ENCODE data around the gene APBA1.

DNA sequence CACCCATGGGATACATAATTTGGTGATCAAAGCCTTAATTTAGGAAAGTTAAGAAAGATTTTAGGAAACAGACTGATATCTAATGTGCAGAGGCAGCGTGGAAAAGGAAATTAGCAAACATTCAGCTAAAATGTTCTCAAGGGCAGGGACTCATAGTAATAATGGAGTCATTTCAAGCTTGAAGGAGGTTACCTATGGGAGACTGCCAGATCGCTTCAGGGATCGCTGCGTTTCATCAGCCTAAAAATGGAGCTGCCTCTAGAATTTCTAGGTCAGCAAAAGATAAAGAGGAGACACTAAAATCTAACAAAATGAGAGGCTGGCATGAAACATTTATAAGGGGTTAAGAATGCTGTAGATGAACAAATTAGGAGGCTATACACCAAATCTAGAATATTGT is 115.5 kb downstream of the APBA1 start:
- TF ChIP-seq, protein P1, sequence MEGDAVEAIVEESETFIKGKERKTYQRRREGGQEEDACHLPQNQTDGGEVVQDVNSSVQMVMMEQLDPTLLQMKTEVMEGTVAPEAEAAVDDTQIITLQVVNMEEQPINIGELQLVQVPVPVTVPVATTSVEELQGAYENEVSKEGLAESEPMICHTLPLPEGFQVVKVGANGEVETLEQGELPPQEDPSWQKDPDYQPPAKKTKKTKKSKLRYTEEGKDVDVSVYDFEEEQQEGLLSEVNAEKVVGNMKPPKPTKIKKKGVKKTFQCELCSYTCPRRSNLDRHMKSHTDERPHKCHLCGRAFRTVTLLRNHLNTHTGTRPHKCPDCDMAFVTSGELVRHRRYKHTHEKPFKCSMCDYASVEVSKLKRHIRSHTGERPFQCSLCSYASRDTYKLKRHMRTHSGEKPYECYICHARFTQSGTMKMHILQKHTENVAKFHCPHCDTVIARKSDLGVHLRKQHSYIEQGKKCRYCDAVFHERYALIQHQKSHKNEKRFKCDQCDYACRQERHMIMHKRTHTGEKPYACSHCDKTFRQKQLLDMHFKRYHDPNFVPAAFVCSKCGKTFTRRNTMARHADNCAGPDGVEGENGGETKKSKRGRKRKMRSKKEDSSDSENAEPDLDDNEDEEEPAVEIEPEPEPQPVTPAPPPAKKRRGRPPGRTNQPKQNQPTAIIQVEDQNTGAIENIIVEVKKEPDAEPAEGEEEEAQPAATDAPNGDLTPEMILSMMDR (conservative IDR thresholded peaks at IDR 0.05), result no peak
- no peak for TF ChIP-seq ZFX (IDR thresholded peaks at IDR 0.05)

Data from C4-2B (cell line).